Measurements from ENCODE around the gene PIK3C2A. TPM values are rescaled to one million over a fixed set of nuclear protein-coding genes. Genes with fewer than 3 reads are reported as not detected.

Gene PIK3C2A
- total and polyA plus RNA-seq, 12 donors: 11.0 to 89.3 (median 65.3) TPM

- DNase-seq: peak; percentile 56 to 86 (median 70)
- intact Hi-C loops (cut with DNase I): loop anchor here (5.0 to 10.0 kb wide), 2 partner anchors 124 to 131 kb away; partner anchors contain the start of gene RPS13 (in 1 of the 2)
- no peaks in the 10 kb centered on the region for H3K9me3 ChIP-seq (replicated peaks in 1 of 3)
- peak overlapping the region; percentile 87 to 99 (median 98) for H3K27ac ChIP-seq
- H3K4me1 ChIP-seq (replicated peaks in 1 of 2): peaks cover 15 to 46% of the 10 kb centered on the region in 2 donors
- WGBS, 4 donors: 2 to 3% (median 3%) methylated on average over 13 to 26 of the region's 26 CpGs
- TF ChIP-seq POLR2A (IDR thresholded peaks at IDR 0.05) (no peak), CTCF (IDR thresholded peaks at IDR 0.05) (peak in 1 of 6 experiments; percentile 17)
- H3K27me3 ChIP-seq: no peaks in the 10 kb centered on the region
- no peaks in the 10 kb centered on the region for H3K36me3 ChIP-seq (replicated peaks in 1 of 2)
- peak overlapping the region; percentile 68 to 95 (median 87) for H3K4me3 ChIP-seq
Observed at GRCh38 chr11:17208257-17208999, 642 bp upstream of the PIK3C2A start.

GRCh38 chr11:17206463-17206862, 1.3 kb downstream of the PIK3C2A start:
- no peak for DNase-seq
- WGBS, 4 donors: 47 to 62% (median 57%) methylated on average over 2 of the region's 2 CpGs
- Histone ChIP-seq H3K27ac (peak overlapping the region in 2 of 5 donors; percentile 97 to 98), H3K27me3 (no peaks in the 10 kb centered on the region), H3K4me3 (peak overlapping the region in 2 of 4 donors; percentile 7 to 95), H3K36me3 (replicated peaks in 1 of 2) (no peaks in the 10 kb centered on the region), H3K4me1 (replicated peaks in 1 of 2) (peaks cover 22 to 55% of the 10 kb centered on the region in 2 donors), H3K9me3 (replicated peaks in 1 of 3) (no peaks in the 10 kb centered on the region)
- TF ChIP-seq POLR2A (IDR thresholded peaks at IDR 0.05): no peak
- intact Hi-C loops (cut with DNase I): loop anchor here (5.0 to 10.0 kb wide), 2 partner anchors 122 to 129 kb away; partner anchors contain the start of gene RPS13 (in 1 of the 2)

GRCh38 chr11:17197431-17197898, 10.3 kb downstream of the PIK3C2A start:
- Histone ChIP-seq H3K4me3 (no peak overlapping the region), H3K36me3 (replicated peaks in 1 of 2) (peaks cover 0 to 9% of the 10 kb centered on the region in 2 donors), H3K9me3 (replicated peaks in 1 of 3) (no peaks in the 10 kb centered on the region), H3K27me3 (no peaks in the 10 kb centered on the region), H3K4me1 (replicated peaks in 1 of 2) (peaks cover 0 to 5% of the 10 kb centered on the region in 2 donors), H3K27ac (no peak overlapping the region)
- TF ChIP-seq CTCF (IDR thresholded peaks at IDR 0.05): no peak
- TF ChIP-seq POLR2A (IDR thresholded peaks at IDR 0.05): no peak
- intact Hi-C loops (cut with DNase I): no loop called here
- no peak for DNase-seq

- WGBS, 4 donors: 75 to 90% (median 84%) methylated on average over 2 of the region's 2 CpGs
- no peaks in the 10 kb centered on the region for H3K27me3 ChIP-seq
- intact Hi-C loops (cut with DNase I): no loop called here
- H3K4me3 ChIP-seq: no peak overlapping the region
- peaks cover 0 to 4% of the 10 kb centered on the region in 2 donors for H3K36me3 ChIP-seq (replicated peaks in 1 of 2)
- no peaks in the 10 kb centered on the region for H3K4me1 ChIP-seq (replicated peaks in 1 of 2)
- no peaks in the 10 kb centered on the region for H3K9me3 ChIP-seq (replicated peaks in 1 of 3)
- no peak overlapping the region for H3K27ac ChIP-seq
- DNase-seq: no peak
- no peak for TF ChIP-seq CTCF (IDR thresholded peaks at IDR 0.05)
- TF ChIP-seq POLR2A (IDR thresholded peaks at IDR 0.05): no peak
Observed at GRCh38 chr11:17188675-17189074, 19.1 kb downstream of the PIK3C2A start.
